ENCODE measurements around the gene AGAP6.
"Not testable (repeated sequence)": the region's sequence is repeated elsewhere in the genome, so short reads cannot be mapped to it uniquely, and the experiment has no call there.

Gene AGAP6

DNA sequence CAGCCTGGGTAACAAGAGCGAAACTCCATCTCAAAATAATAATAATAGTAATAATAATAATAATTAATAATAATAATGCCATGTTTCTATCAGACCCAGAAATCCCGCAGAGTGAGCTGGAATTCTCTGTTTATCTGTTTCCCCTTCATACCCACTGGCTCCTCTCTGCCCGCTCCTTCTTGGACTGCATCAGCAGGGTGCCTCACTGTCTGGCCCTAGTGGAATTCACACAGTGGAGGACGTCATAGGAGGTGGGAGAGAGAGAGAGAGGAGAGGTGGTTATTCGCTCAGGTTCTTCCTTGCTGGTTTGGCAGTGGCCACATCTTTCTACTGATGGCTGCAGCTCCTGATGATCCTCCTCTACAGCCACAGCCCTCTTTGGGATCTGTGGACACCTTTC, 28.7 kb downstream of the AGAP6 start:
- not testable (repeated sequence) for H3K36me3 ChIP-seq (replicated peaks in 1 of 2; ENCODE audit: control insufficient read depth in 2 of 2, insufficient read depth in 2 of 2, low read length in 2 of 2); H3K4me2 ChIP-seq (ENCODE audit: insufficient read depth, low read length, poor library complexity, severe bottlenecking); H2AFZ ChIP-seq (ENCODE audit: low read length); H2AK5ac ChIP-seq (ENCODE audit: low read depth, low read length); H3K23ac ChIP-seq (ENCODE audit: low read depth, low read length, poor library complexity); DNase-seq (ENCODE audit: low spot score); H3K79me1 ChIP-seq (ENCODE audit: low read depth, low read length); H2BK120ac ChIP-seq (ENCODE audit: low read depth, low read length); H3K4me3 ChIP-seq (ENCODE audit: low read length in 2 of 2); H3K4me1 ChIP-seq (ENCODE audit: control insufficient read depth in 2 of 2, insufficient read depth in 1 of 2, low read depth in 1 of 2, low read length in 2 of 2); H3K27ac ChIP-seq (replicated peaks; ENCODE audit: low read length); H3K9me3 ChIP-seq (replicated peaks in 1 of 2; ENCODE audit: control insufficient read depth in 2 of 2, insufficient read depth in 1 of 2, low read depth in 1 of 2, low read length in 2 of 2); H3K14ac ChIP-seq (ENCODE audit: low read length); H2BK15ac ChIP-seq (ENCODE audit: low read length); H2BK12ac ChIP-seq (ENCODE audit: low read length); H4K8ac ChIP-seq (ENCODE audit: low read depth, low read length); H2BK5ac ChIP-seq (ENCODE audit: low read length); H3K18ac ChIP-seq (ENCODE audit: low read length); H3K4ac ChIP-seq (ENCODE audit: low read length); H3K27me3 ChIP-seq (ENCODE audit: control insufficient read depth in 3 of 3, insufficient read depth in 3 of 3, low read depth in 1 of 3, low read length in 3 of 3); H3K9ac ChIP-seq (ENCODE audit: low read depth, low read length, poor library complexity); H4K91ac ChIP-seq (ENCODE audit: low read depth, low read length, poor library complexity)
- no CpG with 5 or more reads among the region's 5 CpGs for WGBS, 2 donors (ENCODE audit: extremely low coverage in 2 of 2, insufficient read length in 2 of 2, insufficient replicate concordance in 1 of 2)

DNA sequence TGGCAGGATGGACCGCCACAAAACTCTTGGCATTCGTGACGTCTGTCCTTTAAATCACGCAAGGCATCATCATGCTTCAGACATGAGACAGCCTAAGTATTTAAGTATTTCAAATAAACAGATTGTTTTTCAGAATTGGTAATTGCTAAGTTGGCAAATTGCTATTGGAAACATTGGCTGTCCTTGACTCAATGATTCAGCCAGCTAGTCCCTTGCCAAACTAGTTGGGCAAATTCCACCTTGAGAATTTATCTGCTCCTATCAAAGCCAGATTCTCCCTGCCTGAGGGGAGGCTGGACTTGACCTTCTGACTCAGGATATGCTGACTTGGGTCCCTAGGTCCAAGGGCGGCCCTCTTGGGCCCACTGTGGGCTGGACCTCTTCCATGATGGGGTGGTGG, 29.4 kb downstream of the AGAP6 start:
- not testable (repeated sequence) for H3K4me3 ChIP-seq (ENCODE audit: low read length in 2 of 2); H3K79me1 ChIP-seq (ENCODE audit: low read depth, low read length); H3K27ac ChIP-seq (replicated peaks; ENCODE audit: low read length); H3K9me3 ChIP-seq (replicated peaks in 1 of 2; ENCODE audit: control insufficient read depth in 2 of 2, insufficient read depth in 1 of 2, low read depth in 1 of 2, low read length in 2 of 2); H3K23ac ChIP-seq (ENCODE audit: low read depth, low read length, poor library complexity); H3K9ac ChIP-seq (ENCODE audit: low read depth, low read length, poor library complexity); H3K14ac ChIP-seq (ENCODE audit: low read length); H3K4ac ChIP-seq (ENCODE audit: low read length); H4K8ac ChIP-seq (ENCODE audit: low read depth, low read length); H2BK5ac ChIP-seq (ENCODE audit: low read length); H3K4me1 ChIP-seq (ENCODE audit: control insufficient read depth in 2 of 2, insufficient read depth in 1 of 2, low read depth in 1 of 2, low read length in 2 of 2); H3K4me2 ChIP-seq (ENCODE audit: insufficient read depth, low read length, poor library complexity, severe bottlenecking); H3K27me3 ChIP-seq (ENCODE audit: control insufficient read depth in 3 of 3, insufficient read depth in 3 of 3, low read depth in 1 of 3, low read length in 3 of 3); H2AK5ac ChIP-seq (ENCODE audit: low read depth, low read length); H2BK15ac ChIP-seq (ENCODE audit: low read length); H2BK12ac ChIP-seq (ENCODE audit: low read length); H2BK120ac ChIP-seq (ENCODE audit: low read depth, low read length); H2AFZ ChIP-seq (ENCODE audit: low read length); H3K36me3 ChIP-seq (replicated peaks in 1 of 2; ENCODE audit: control insufficient read depth in 2 of 2, insufficient read depth in 2 of 2, low read length in 2 of 2); DNase-seq (ENCODE audit: low spot score); H3K18ac ChIP-seq (ENCODE audit: low read length); H4K91ac ChIP-seq (ENCODE audit: low read depth, low read length, poor library complexity)
- no CpG with 5 or more reads among the region's 5 CpGs for WGBS, 2 donors (ENCODE audit: extremely low coverage in 2 of 2, insufficient read length in 2 of 2, insufficient replicate concordance in 1 of 2)

DNA sequence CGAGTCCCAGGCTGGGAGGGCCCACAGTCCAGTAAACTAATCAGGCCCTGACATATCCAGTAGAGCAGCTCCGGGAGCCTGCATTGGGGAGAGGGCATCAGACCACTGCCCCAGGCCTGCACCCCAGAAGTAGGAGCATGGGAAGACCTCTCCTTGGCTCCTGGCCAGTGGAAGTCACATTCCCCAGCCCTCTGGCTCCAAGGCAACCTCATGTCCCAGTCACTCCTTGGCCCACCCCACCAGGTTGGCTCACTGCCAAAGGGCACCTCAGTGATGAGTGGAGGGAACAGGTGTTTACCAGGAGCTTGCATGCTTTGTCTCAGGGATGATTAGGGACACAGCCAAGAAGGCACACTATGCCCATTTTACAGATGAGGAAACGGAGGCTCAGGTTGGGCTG, 31.1 kb downstream of the AGAP6 start:
- DNase-seq (ENCODE audit: low spot score); H3K4me2 ChIP-seq (ENCODE audit: insufficient read depth, low read length, poor library complexity, severe bottlenecking); H2BK12ac ChIP-seq (ENCODE audit: low read length); H3K4ac ChIP-seq (ENCODE audit: low read length); H3K4me1 ChIP-seq (ENCODE audit: control insufficient read depth in 2 of 2, insufficient read depth in 1 of 2, low read depth in 1 of 2, low read length in 2 of 2); H3K14ac ChIP-seq (ENCODE audit: low read length); H3K27ac ChIP-seq (replicated peaks; ENCODE audit: low read length); H2BK120ac ChIP-seq (ENCODE audit: low read depth, low read length); H4K8ac ChIP-seq (ENCODE audit: low read depth, low read length); H3K27me3 ChIP-seq (ENCODE audit: control insufficient read depth in 3 of 3, insufficient read depth in 3 of 3, low read depth in 1 of 3, low read length in 3 of 3); H2BK5ac ChIP-seq (ENCODE audit: low read length); H3K9ac ChIP-seq (ENCODE audit: low read depth, low read length, poor library complexity); H3K23ac ChIP-seq (ENCODE audit: low read depth, low read length, poor library complexity); H2BK15ac ChIP-seq (ENCODE audit: low read length); H2AK5ac ChIP-seq (ENCODE audit: low read depth, low read length); H3K36me3 ChIP-seq (replicated peaks in 1 of 2; ENCODE audit: control insufficient read depth in 2 of 2, insufficient read depth in 2 of 2, low read length in 2 of 2); H3K9me3 ChIP-seq (replicated peaks in 1 of 2; ENCODE audit: control insufficient read depth in 2 of 2, insufficient read depth in 1 of 2, low read depth in 1 of 2, low read length in 2 of 2); H3K18ac ChIP-seq (ENCODE audit: low read length); H3K4me3 ChIP-seq (ENCODE audit: low read length in 2 of 2); H3K79me1 ChIP-seq (ENCODE audit: low read depth, low read length); H4K91ac ChIP-seq (ENCODE audit: low read depth, low read length, poor library complexity); H2AFZ ChIP-seq (ENCODE audit: low read length): not testable (repeated sequence)
- no CpG with 5 or more reads among the region's 3 CpGs for WGBS, 2 donors (ENCODE audit: extremely low coverage in 2 of 2, insufficient read length in 2 of 2, insufficient replicate concordance in 1 of 2)

- not testable (repeated sequence) for H3K18ac ChIP-seq (ENCODE audit: low read length); H4K8ac ChIP-seq (ENCODE audit: low read depth, low read length); H3K36me3 ChIP-seq (replicated peaks in 1 of 2; ENCODE audit: control insufficient read depth in 2 of 2, insufficient read depth in 2 of 2, low read length in 2 of 2); H3K4ac ChIP-seq (ENCODE audit: low read length); H3K27me3 ChIP-seq (ENCODE audit: control insufficient read depth in 3 of 3, insufficient read depth in 3 of 3, low read depth in 1 of 3, low read length in 3 of 3); H3K9ac ChIP-seq (ENCODE audit: low read depth, low read length, poor library complexity); H4K91ac ChIP-seq (ENCODE audit: low read depth, low read length, poor library complexity); H3K4me3 ChIP-seq (ENCODE audit: low read length in 2 of 2); DNase-seq (ENCODE audit: low spot score); H3K9me3 ChIP-seq (replicated peaks in 1 of 2; ENCODE audit: control insufficient read depth in 2 of 2, insufficient read depth in 1 of 2, low read depth in 1 of 2, low read length in 2 of 2); H3K14ac ChIP-seq (ENCODE audit: low read length); H2BK12ac ChIP-seq (ENCODE audit: low read length); H3K27ac ChIP-seq (replicated peaks; ENCODE audit: low read length); H2BK15ac ChIP-seq (ENCODE audit: low read length); H2BK5ac ChIP-seq (ENCODE audit: low read length); H3K4me1 ChIP-seq (ENCODE audit: control insufficient read depth in 2 of 2, insufficient read depth in 1 of 2, low read depth in 1 of 2, low read length in 2 of 2); H2AFZ ChIP-seq (ENCODE audit: low read length); H3K23ac ChIP-seq (ENCODE audit: low read depth, low read length, poor library complexity); H3K4me2 ChIP-seq (ENCODE audit: insufficient read depth, low read length, poor library complexity, severe bottlenecking); H2BK120ac ChIP-seq (ENCODE audit: low read depth, low read length); H2AK5ac ChIP-seq (ENCODE audit: low read depth, low read length); H3K79me1 ChIP-seq (ENCODE audit: low read depth, low read length)
- no CpG with 5 or more reads among the region's 13 CpGs for WGBS, 2 donors (ENCODE audit: extremely low coverage in 2 of 2, insufficient read length in 2 of 2, insufficient replicate concordance in 1 of 2)
Observed at GRCh38 chr10:50020451-50021024, 32.3 kb downstream of the AGAP6 start.

Data from neuronal stem cell (in vitro differentiated cells).